DND-41 (cell line): ENCODE data around the gene PUM1.

Experiments used
- EZH2 ChIP-seq: IDR thresholded peaks from 3 replicates; pipeline ENCODE4 v1.6.1; 2012; ENCODE audit warnings: borderline replicate concordance, low read depth, mild to moderate bottlenecking, moderate library complexity, low read length, inconsistent platforms; ENCODE audit not compliant: severe bottlenecking
- TF ChIP-seq, protein P1 (sequence below): IDR thresholded peaks from 2 replicates; pipeline ENCODE4 v1.5.1; 2012; ENCODE audit warnings: borderline replicate concordance, low read length, moderate library complexity, mild to moderate bottlenecking; ENCODE audit not compliant: poor library complexity, severe bottlenecking; ENCODE audit errors: extremely low read depth

DNA sequence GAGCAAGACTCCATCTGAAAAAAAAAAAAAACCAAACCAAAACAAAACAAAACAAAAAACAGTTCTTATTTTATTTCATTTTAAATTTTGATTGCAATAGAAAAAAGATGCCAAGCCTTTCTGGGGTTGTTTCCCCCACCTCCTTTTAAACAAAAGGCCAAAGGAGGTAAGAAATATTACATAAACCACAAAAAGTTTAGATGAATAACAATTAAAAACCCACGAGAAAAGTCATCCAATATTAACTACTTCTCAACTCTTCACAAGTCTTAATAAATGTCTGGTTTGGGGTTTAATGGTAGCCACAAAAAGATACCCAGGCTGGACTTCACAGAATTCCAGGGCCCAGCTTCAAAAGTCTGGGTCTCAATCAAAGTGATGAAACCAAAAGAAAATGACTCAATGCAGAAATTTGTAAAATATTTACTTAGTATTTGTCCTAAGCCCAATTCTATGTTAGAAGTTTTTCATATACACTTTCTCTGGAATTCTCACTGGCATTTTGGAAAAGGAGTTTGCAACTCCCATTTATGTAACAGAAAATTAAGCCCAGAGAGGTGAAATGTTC lies 110.0 kb downstream of the PUM1 start:
- TF ChIP-seq, protein P1, sequence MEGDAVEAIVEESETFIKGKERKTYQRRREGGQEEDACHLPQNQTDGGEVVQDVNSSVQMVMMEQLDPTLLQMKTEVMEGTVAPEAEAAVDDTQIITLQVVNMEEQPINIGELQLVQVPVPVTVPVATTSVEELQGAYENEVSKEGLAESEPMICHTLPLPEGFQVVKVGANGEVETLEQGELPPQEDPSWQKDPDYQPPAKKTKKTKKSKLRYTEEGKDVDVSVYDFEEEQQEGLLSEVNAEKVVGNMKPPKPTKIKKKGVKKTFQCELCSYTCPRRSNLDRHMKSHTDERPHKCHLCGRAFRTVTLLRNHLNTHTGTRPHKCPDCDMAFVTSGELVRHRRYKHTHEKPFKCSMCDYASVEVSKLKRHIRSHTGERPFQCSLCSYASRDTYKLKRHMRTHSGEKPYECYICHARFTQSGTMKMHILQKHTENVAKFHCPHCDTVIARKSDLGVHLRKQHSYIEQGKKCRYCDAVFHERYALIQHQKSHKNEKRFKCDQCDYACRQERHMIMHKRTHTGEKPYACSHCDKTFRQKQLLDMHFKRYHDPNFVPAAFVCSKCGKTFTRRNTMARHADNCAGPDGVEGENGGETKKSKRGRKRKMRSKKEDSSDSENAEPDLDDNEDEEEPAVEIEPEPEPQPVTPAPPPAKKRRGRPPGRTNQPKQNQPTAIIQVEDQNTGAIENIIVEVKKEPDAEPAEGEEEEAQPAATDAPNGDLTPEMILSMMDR = no peak
- no peak for TF ChIP-seq EZH2
